IMR-90 (cell line): ENCODE measurements around the gene DNAJC2. TPM values are rescaled to one million over a fixed set of nuclear protein-coding genes. Genes with fewer than 3 reads are reported as not detected.
A peak's percentile ranks its signal among the peaks of the same experiment; 100 is the strongest.
"Not testable (repeated sequence)": the region's sequence is repeated elsewhere in the genome, so short reads cannot be mapped to it uniquely, and the experiment has no call there.

Experiments used
- ATAC-seq: fragments of 200-7000 bp; cut with Tn5 transposase; 2 replicates; pipeline ENCODE4 v1.9.1; 2020; ENCODE audit warnings: low read depth, mild to moderate bottlenecking, moderate library complexity
- BruUV-seq: library from RNA; stranded (reverse); fragments of 400-500 nt; replicated peaks from 2 replicates; lab custom pipeline; 2021; lab: Mats Ljungman, UMichigan
- CTCF ChIA-PET: fragments of 300-600 bp; formaldehyde crosslinking; extraction: SDS; loops from one replicate; lab custom pipeline; 2021; ENCODE audit warnings: antibody characterized with exemption; lab: Yijun Ruan, JAX
- POLR2A ChIA-PET: fragments of 300-600 bp; sonication (Branson Sonifier 250); formaldehyde crosslinking; loops from one replicate; lab custom pipeline; 2022; ENCODE audit warnings: antibody characterized with exemption; ENCODE audit not compliant: unreplicated experiment; lab: Charles Lee
- DNase-seq: peaks from one replicate; pipeline ENCODE4 v3.0.0; 2013
- H2AFZ ChIP-seq: replicated peaks from 2 replicates; pipeline ENCODE3; 2013; ENCODE audit warnings: low read length, mild to moderate bottlenecking; ENCODE audit not compliant: poor library complexity
- H2AK5ac ChIP-seq: 2 replicates; pipeline ENCODE4 v1.6.1; 2013; ENCODE audit warnings: low read depth, low read length, inconsistent platforms
- H2AK9ac ChIP-seq: replicated peaks from 2 replicates; pipeline ENCODE3; 2013; ENCODE audit warnings: mild to moderate bottlenecking, low read depth, low read length, moderate library complexity; ENCODE audit not compliant: poor library complexity
- H2BK120ac ChIP-seq: 2 replicates; pipeline ENCODE4 v1.6.1; 2013; ENCODE audit warnings: low read depth, low read length, inconsistent platforms
- H2BK15ac ChIP-seq: 3 replicates; pipeline ENCODE4 v1.6.1; 2013; ENCODE audit warnings: low read depth, low read length, inconsistent platforms
- H2BK20ac ChIP-seq: 2 replicates; pipeline ENCODE4 v1.6.1; 2013; ENCODE audit warnings: low read depth, mild to moderate bottlenecking, inconsistent platforms, low read length, moderate library complexity
- H2BK5ac ChIP-seq: 2 replicates; pipeline ENCODE4 v1.6.1; 2013; ENCODE audit warnings: mild to moderate bottlenecking, low read depth, low read length, inconsistent platforms; ENCODE audit not compliant: poor library complexity, severe bottlenecking
- H3K14ac ChIP-seq: replicated peaks from 2 replicates; pipeline ENCODE4 v1.6.1; 2013; ENCODE audit warnings: low read depth, low read length, inconsistent platforms
- H3K18ac ChIP-seq: 2 replicates; pipeline ENCODE4 v1.6.1; 2013; ENCODE audit warnings: low read depth, low read length, control low read depth
- H3K23ac ChIP-seq: 2 replicates; pipeline ENCODE4 v1.6.1; 2013; ENCODE audit warnings: low read depth, low read length, inconsistent platforms
- H3K27ac ChIP-seq: 2 replicates; pipeline ENCODE4 v1.5.1; 2013; ENCODE audit warnings: mild to moderate bottlenecking, control low read depth, low read length; ENCODE audit not compliant: insufficient read depth
- H3K27me3 ChIP-seq: 2 replicates; pipeline ENCODE4 v1.6.1; 2013; ENCODE audit warnings: low read length; ENCODE audit not compliant: control insufficient read depth, insufficient read depth
- H3K36me3 ChIP-seq: 2 replicates; pipeline ENCODE4 v1.6.1; 2013; ENCODE audit warnings: low read length, mixed read lengths; ENCODE audit not compliant: control insufficient read depth, insufficient read depth
- H3K4ac ChIP-seq: 2 replicates; pipeline ENCODE4 v1.6.1; 2013; ENCODE audit warnings: low read depth, low read length, inconsistent platforms
- H3K4me1 ChIP-seq: 2 replicates; pipeline ENCODE4 v1.6.1; 2013; ENCODE audit warnings: low read length, mixed read lengths; ENCODE audit not compliant: control insufficient read depth, insufficient read depth
- H3K4me2 ChIP-seq: 2 replicates; pipeline ENCODE4 v1.6.1; 2013; ENCODE audit warnings: low read depth, mild to moderate bottlenecking, control low read depth, low read length, moderate library complexity
- H3K4me3 ChIP-seq: 2 replicates; pipeline ENCODE4 v1.5.1; 2013; ENCODE audit warnings: low read depth, mild to moderate bottlenecking, control low read depth, low read length, moderate library complexity; ENCODE audit not compliant: insufficient read depth
- H3K56ac ChIP-seq: 2 replicates; pipeline ENCODE4 v1.6.1; 2013; ENCODE audit warnings: low read length, inconsistent platforms; ENCODE audit not compliant: insufficient read depth; ENCODE audit errors: extremely low read depth
- H3K79me1 ChIP-seq, 2 experiments: 2 replicates each; pipeline ENCODE4 v1.6.1; 2013; ENCODE audit warnings: low read length in 2 of 2, inconsistent platforms in 1 of 2, low read depth in 1 of 2
- H3K9ac ChIP-seq: 2 replicates; pipeline ENCODE4 v1.6.1; 2013; ENCODE audit warnings: low read depth, low read length, control low read depth
- H3K9me1 ChIP-seq: 2 replicates; pipeline ENCODE4 v1.6.1; 2013; ENCODE audit warnings: low read length, inconsistent platforms; ENCODE audit not compliant: insufficient read depth
- H3K9me3 ChIP-seq: 2 replicates; pipeline ENCODE4 v1.6.1; 2013; ENCODE audit warnings: low read length; ENCODE audit not compliant: control insufficient read depth, insufficient read depth
- H4K20me1 ChIP-seq: 2 replicates; pipeline ENCODE4 v1.6.1; 2013; ENCODE audit warnings: low read length, inconsistent platforms; ENCODE audit not compliant: insufficient read depth
- H4K5ac ChIP-seq: 2 replicates; pipeline ENCODE4 v1.6.1; 2013; ENCODE audit warnings: mild to moderate bottlenecking, low read depth, low read length, control low read depth
- H4K8ac ChIP-seq, 2 experiments: 2 replicates each; pipeline ENCODE4 v1.6.1; 2013; ENCODE audit warnings: low read depth in 2 of 2, low read length in 2 of 2, control low read depth in 1 of 2, inconsistent platforms in 1 of 2
- H4K91ac ChIP-seq: 2 replicates; pipeline ENCODE4 v1.6.1; 2013; ENCODE audit warnings: low read depth, low read length, inconsistent platforms; ENCODE audit not compliant: insufficient read depth
- CEBPB ChIP-seq: IDR thresholded peaks from 2 replicates; pipeline ENCODE4 v1.6.1; 2012; ENCODE audit warnings: low read depth, low read length, improper control_type of control experiment
- WGBS, 2 experiments: methylation state at CpG; one replicate each; pipeline versions ENCODE4 v1.1.5 to v1.1.7; 2013; ENCODE audit warnings: missing lambda C conversion rate in 2 of 2; ENCODE audit not compliant: insufficient read length in 1 of 2; ENCODE audit errors: extremely low coverage in 2 of 2; 5-methylcytosine and 5-hydroxymethylcytosine counted together
- dilution Hi-C: fragments of 300-500 bp; cut with HindIII; formaldehyde crosslinking; loops from one replicate; pipeline ENCODE4 v1.14.3; 2018; ENCODE audit warnings: low sequenced_read_pairs; ENCODE audit not compliant: unreplicated experiment
- in situ Hi-C: fragments of 300-500 bp; cut with MboI; formaldehyde crosslinking; loops from 3 replicates; pipeline ENCODE4 v1.14.3; 2019; ENCODE audit warnings: low sequenced_read_pairs, inconsistent platforms, mixed read lengths
- intact Hi-C: fragments of 100-400 bp; cut with micrococcal nuclease; formaldehyde crosslinking; loops from 2 replicates; pipeline ENCODE4 v1.10.0; 2022
- polyA plus RNA-seq, 3 experiments: library from polyadenylated mRNA; depleted of rRNA; stranded (reverse); fragments of >200 nt; gene quantifications; 2 replicates each; pipeline ENCODE4 v1.2.3, GENCODE V29; 2012; ENCODE audit warnings: low replicate concordance in 1 of 3
- total RNA-seq: library from RNA; depleted of rRNA; stranded (reverse); fragments of >200 nt; gene quantifications from 2 replicates; pipeline ENCODE4 v1.2.3, GENCODE V29; 2012

Gene DNAJC2
- total and polyA plus RNA-seq, 2 of the 4 experiments (the other 2 are of a cell fraction), result 17.5 to 22.4 TPM

- H3K4ac ChIP-seq, H3K23ac ChIP-seq, DNase-seq, H4K91ac ChIP-seq, H3K4me2 ChIP-seq, H3K4me3 ChIP-seq, ATAC-seq, H3K56ac ChIP-seq, H4K5ac ChIP-seq, H3K9ac ChIP-seq, H3K27ac ChIP-seq, H3K18ac ChIP-seq, POLR2A ChIA-PET, H2BK5ac ChIP-seq, H2AK5ac ChIP-seq, H3K4me1 ChIP-seq, H2BK20ac ChIP-seq, H3K9me1 ChIP-seq, CTCF ChIA-PET, H3K36me3 ChIP-seq, H2AK9ac ChIP-seq, H2BK15ac ChIP-seq, H2BK120ac ChIP-seq, intact Hi-C loops, BruUV-seq, H2AFZ ChIP-seq, H4K20me1 ChIP-seq, dilution Hi-C loops, H4K8ac ChIP-seq, H3K27me3 ChIP-seq, H3K79me1 ChIP-seq, H3K14ac ChIP-seq, H3K9me3 ChIP-seq, in situ Hi-C loops: not testable (repeated sequence)
- WGBS, 2 experiments, result no CpG with 5 or more reads among the region's 6 CpGs
- TF ChIP-seq CEBPB, result peak; percentile 71
Measured at GRCh38 chr7:103273374-103273773, 71.2 kb downstream of the DNAJC2 start.

- H2AK5ac ChIP-seq, H2BK15ac ChIP-seq, H3K14ac ChIP-seq, POLR2A ChIA-PET, H4K8ac ChIP-seq, H3K9ac ChIP-seq, CTCF ChIA-PET, H2AK9ac ChIP-seq, H3K23ac ChIP-seq, H2BK20ac ChIP-seq, H4K91ac ChIP-seq, H3K36me3 ChIP-seq, DNase-seq, BruUV-seq, dilution Hi-C loops, intact Hi-C loops, H3K18ac ChIP-seq, H2BK5ac ChIP-seq, H2BK120ac ChIP-seq, H3K79me1 ChIP-seq, in situ Hi-C loops, H3K4ac ChIP-seq, H3K4me3 ChIP-seq, H3K56ac ChIP-seq, H3K9me3 ChIP-seq, ATAC-seq, H3K9me1 ChIP-seq, H2AFZ ChIP-seq, H3K27ac ChIP-seq, H3K27me3 ChIP-seq, H4K5ac ChIP-seq, H3K4me2 ChIP-seq, H3K4me1 ChIP-seq, H4K20me1 ChIP-seq: not testable (repeated sequence)
- no CpG with 5 or more reads among the region's 2 CpGs for WGBS, 2 experiments
Measured at GRCh38 chr7:103266229-103266628, 78.3 kb downstream of the DNAJC2 start.
